NT2/D1 (cell line): Measurements from ENCODE around the gene L3MBTL1.
"Not testable (repeated sequence)": the region's sequence is repeated elsewhere in the genome, so short reads cannot be mapped to it uniquely, and the experiment has no call there.

ENCODE experiments used
- DNase-seq: peaks from one replicate; pipeline ENCODE4 v3.0.0-alpha.2; 2011; ENCODE audit warnings: low read depth, low spot score
- H3K27me3 ChIP-seq: 2 replicates; pipeline ENCODE4 v1.6.0; 2011; ENCODE audit warnings: mild to moderate bottlenecking; ENCODE audit not compliant: insufficient read length, insufficient read depth
- H3K36me3 ChIP-seq: 2 replicates; pipeline ENCODE4 v1.6.1; 2011; ENCODE audit warnings: mild to moderate bottlenecking, low read length, mixed read lengths; ENCODE audit not compliant: insufficient read depth, insufficient read length
- H3K4me1 ChIP-seq: 2 replicates; pipeline ENCODE4 v1.5.1; 2011; ENCODE audit not compliant: insufficient read depth, insufficient read length
- H3K4me3 ChIP-seq: 2 replicates; pipeline ENCODE4 v1.5.1; 2011; ENCODE audit warnings: low read depth; ENCODE audit not compliant: insufficient read length
- H3K9ac ChIP-seq: 2 replicates; pipeline ENCODE4 v1.6.0; 2011; ENCODE audit warnings: low read depth; ENCODE audit not compliant: insufficient read length
- H3K9me3 ChIP-seq: 2 replicates; pipeline ENCODE4 v1.5.1; 2011; ENCODE audit warnings: mild to moderate bottlenecking, low read length; ENCODE audit not compliant: insufficient read depth
- SUZ12 ChIP-seq: IDR thresholded peaks from 2 replicates; pipeline ENCODE4 v1.6.1; 2011; ENCODE audit not compliant: insufficient read length, insufficient read depth; ENCODE audit errors: extremely low read depth
- YY1 ChIP-seq: IDR thresholded peaks from 2 replicates; pipeline ENCODE4 v1.6.1; 2011; ENCODE audit not compliant: insufficient read length, insufficient read depth
- ZNF274 ChIP-seq: IDR thresholded peaks from 2 replicates; pipeline ENCODE4 v1.6.1; 2011; ENCODE audit warnings: mild to moderate bottlenecking, low read depth, low read length

Gene L3MBTL1

GRCh38 chr20:43586641-43587040 is 79.1 kb downstream of the L3MBTL1 start:
- Histone ChIP-seq H3K36me3 (no peaks in the 10 kb centered on the region), H3K9ac (no peak overlapping the region), H3K9me3 (no peaks in the 10 kb centered on the region), H3K4me3 (no peak overlapping the region), H3K27me3 (no peaks in the 10 kb centered on the region), H3K4me1 (no peaks in the 10 kb centered on the region)
- no peak for TF ChIP-seq ZNF274
- no peak for TF ChIP-seq YY1
- no peak for TF ChIP-seq SUZ12
- DNase-seq, result no peak

GRCh38 chr20:43588526-43588925 is 81.0 kb downstream of the L3MBTL1 start:
- not testable (repeated sequence) for DNase-seq, H3K4me1 ChIP-seq, H3K36me3 ChIP-seq, H3K27me3 ChIP-seq, H3K9me3 ChIP-seq, H3K9ac ChIP-seq, H3K4me3 ChIP-seq

- H3K36me3 ChIP-seq, result peaks cover 13% of the 10 kb centered on the region
- H3K4me3 ChIP-seq, result peak overlapping the region; percentile 70
- DNase-seq, result no peak
- no peaks in the 10 kb centered on the region for H3K27me3 ChIP-seq
- no peak for TF ChIP-seq YY1
- TF ChIP-seq SUZ12, result no peak
- TF ChIP-seq ZNF274, result no peak
- no peaks in the 10 kb centered on the region for H3K9me3 ChIP-seq
- peak overlapping the region; percentile 80 for H3K9ac ChIP-seq
- H3K4me1 ChIP-seq, result no peaks in the 10 kb centered on the region
These were observed 82.5 kb downstream of the L3MBTL1 start for GRCh38 chr20:43590036-43590391.

- H3K27me3 ChIP-seq, result no peaks in the 10 kb centered on the region
- peak within 1 kb of the TSS; percentile 70 for H3K4me3 ChIP-seq
- no peaks in the 10 kb centered on the region for H3K9me3 ChIP-seq
- DNase-seq, result peak; percentile 94
- H3K4me1 ChIP-seq, result no peaks in the 10 kb centered on the region
- TF ChIP-seq ZNF274 (no peak), SUZ12 (no peak), YY1 (no peak)
- H3K36me3 ChIP-seq, result peaks cover 16% of the 10 kb centered on the region
- peak within 1 kb of the TSS; percentile 80 for H3K9ac ChIP-seq
These were observed 83.2 kb downstream of the L3MBTL1 start, which contains the start of gene IFT52 for GRCh38 chr20:43590392-43591303. IFT52 (plus strand) TSS chr20:43590937; CDS start chr20:43594699, 3,762 bp downstream.
